ENCODE results near the gene SLC9A9. TPM values are rescaled to one million over a fixed set of nuclear protein-coding genes. Genes with fewer than 3 reads are reported as not detected.

The SLC9A9 gene
- total and polyA plus RNA-seq, 10 of the 15 experiments (the other 5 are each of a cell fraction or from before 2014, with no cell fraction given) = 3.5 to 14.2 (median 9.3) TPM

GRCh38 chr3:143387425-143387824 lies 460.8 kb downstream of the SLC9A9 start (continued):
- TF ChIP-seq NR2C1 (IDR thresholded peaks at IDR 0.05) (no peak), KDM1A (IDR thresholded peaks at IDR 0.05; ENCODE audit: borderline replicate concordance) (no peak), NRF1 (conservative IDR thresholded peaks at IDR 0.05; ENCODE audit: low read depth, low read length) (no peak)
- TF ChIP-seq, protein P1, sequence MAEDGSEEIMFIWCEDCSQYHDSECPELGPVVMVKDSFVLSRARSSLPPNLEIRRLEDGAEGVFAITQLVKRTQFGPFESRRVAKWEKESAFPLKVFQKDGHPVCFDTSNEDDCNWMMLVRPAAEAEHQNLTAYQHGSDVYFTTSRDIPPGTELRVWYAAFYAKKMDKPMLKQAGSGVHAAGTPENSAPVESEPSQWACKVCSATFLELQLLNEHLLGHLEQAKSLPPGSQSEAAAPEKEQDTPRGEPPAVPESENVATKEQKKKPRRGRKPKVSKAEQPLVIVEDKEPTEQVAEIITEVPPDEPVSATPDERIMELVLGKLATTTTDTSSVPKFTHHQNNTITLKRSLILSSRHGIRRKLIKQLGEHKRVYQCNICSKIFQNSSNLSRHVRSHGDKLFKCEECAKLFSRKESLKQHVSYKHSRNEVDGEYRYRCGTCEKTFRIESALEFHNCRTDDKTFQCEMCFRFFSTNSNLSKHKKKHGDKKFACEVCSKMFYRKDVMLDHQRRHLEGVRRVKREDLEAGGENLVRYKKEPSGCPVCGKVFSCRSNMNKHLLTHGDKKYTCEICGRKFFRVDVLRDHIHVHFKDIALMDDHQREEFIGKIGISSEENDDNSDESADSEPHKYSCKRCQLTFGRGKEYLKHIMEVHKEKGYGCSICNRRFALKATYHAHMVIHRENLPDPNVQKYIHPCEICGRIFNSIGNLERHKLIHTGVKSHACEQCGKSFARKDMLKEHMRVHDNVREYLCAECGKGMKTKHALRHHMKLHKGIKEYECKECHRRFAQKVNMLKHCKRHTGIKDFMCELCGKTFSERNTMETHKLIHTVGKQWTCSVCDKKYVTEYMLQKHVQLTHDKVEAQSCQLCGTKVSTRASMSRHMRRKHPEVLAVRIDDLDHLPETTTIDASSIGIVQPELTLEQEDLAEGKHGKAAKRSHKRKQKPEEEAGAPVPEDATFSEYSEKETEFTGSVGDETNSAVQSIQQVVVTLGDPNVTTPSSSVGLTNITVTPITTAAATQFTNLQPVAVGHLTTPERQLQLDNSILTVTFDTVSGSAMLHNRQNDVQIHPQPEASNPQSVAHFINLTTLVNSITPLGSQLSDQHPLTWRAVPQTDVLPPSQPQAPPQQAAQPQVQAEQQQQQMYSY (CRISPR knock-in tag; IDR thresholded peaks at IDR 0.05) = no peak
- TF ChIP-seq, protein P2, sequence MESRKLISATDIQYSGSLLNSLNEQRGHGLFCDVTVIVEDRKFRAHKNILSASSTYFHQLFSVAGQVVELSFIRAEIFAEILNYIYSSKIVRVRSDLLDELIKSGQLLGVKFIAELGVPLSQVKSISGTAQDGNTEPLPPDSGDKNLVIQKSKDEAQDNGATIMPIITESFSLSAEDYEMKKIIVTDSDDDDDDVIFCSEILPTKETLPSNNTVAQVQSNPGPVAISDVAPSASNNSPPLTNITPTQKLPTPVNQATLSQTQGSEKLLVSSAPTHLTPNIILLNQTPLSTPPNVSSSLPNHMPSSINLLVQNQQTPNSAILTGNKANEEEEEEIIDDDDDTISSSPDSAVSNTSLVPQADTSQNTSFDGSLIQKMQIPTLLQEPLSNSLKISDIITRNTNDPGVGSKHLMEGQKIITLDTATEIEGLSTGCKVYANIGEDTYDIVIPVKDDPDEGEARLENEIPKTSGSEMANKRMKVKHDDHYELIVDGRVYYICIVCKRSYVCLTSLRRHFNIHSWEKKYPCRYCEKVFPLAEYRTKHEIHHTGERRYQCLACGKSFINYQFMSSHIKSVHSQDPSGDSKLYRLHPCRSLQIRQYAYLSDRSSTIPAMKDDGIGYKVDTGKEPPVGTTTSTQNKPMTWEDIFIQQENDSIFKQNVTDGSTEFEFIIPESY (IDR thresholded peaks at IDR 0.05) = no peak

DNA sequence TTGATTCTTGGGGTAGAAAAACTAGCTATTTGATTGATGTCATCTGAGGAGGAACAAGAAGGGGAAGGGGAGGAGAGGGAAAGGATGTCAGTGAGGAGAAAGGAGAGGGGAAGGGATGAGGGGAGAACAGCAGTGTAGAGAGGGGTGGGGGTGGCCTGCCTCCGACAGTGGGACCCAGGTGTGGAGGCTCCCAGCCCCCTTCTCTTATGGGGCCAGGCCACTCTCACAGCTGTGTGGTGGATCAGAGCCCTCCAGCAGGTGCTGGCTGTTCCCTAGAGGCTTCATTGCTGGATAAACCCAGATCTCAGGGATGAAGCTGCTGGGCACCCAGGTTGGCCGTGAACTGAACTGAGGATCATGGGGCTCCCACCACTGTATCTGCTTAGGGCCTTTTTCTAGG lies 464.2 kb downstream of the SLC9A9 start:
- POLR2A ChIA-PET = no interaction called here
- WGBS (ENCODE audit: insufficient coverage, insufficient replicate concordance, low lambda C conversion rate, missing lambda C conversion rate) = 61% methylated on average over 2 of the region's 2 CpGs
- FAIRE-seq (no peak), ATAC-seq (no peak), DNase-seq (ENCODE audit: low read depth, low spot score) (no peak)
- in situ Hi-C loops (cut with MboI) = no loop called here
- TF ChIP-seq SP1 (IDR thresholded peaks at IDR 0.05; ENCODE audit: low read depth, low read length) = no peak
- Histone ChIP-seq H3K4me3 (no peak overlapping the region), H3K27ac (ENCODE audit: control insufficient read depth, insufficient read depth) (no peak overlapping the region), H3K4me1 (ENCODE audit: control insufficient read depth, insufficient read depth, low read length) (no peaks in the 10 kb centered on the region), H3K9me3 (replicated peaks; ENCODE audit: control insufficient read depth, insufficient read depth, low read length) (no peaks in the 10 kb centered on the region), H3K79me2 (ENCODE audit: control insufficient read depth, insufficient read depth, low read length) (no peaks in the 10 kb centered on the region), H2AFZ (ENCODE audit: control insufficient read depth, low read depth, low read length) (no peak overlapping the region), H3K36me3 (ENCODE audit: control insufficient read depth in 2 of 2, insufficient read depth in 2 of 2, low read length in 1 of 2) (no peaks in the 10 kb centered on the region; a peak in 1 of 4 replicates), H4K20me1 (ENCODE audit: control insufficient read depth, insufficient read depth) (no peaks in the 10 kb centered on the region), H3K9ac (ENCODE audit: control insufficient read depth, insufficient read depth, low read length) (no peak overlapping the region), H3K4me2 (ENCODE audit: control insufficient read depth, insufficient read depth) (no peak overlapping the region), H3K27me3 (replicated peaks in 1 of 2; ENCODE audit: control insufficient read depth in 2 of 2, insufficient read depth in 2 of 2, low read length in 1 of 2) (no peaks in the 10 kb centered on the region)
- SMC1A ChIA-PET (ENCODE audit: uncharacterized antibody, unreplicated experiment) = interaction anchor here (1.4 kb wide), 1 partner anchor 13 kb away, joined by 3 read pairs; no protein-coding TSS in a partner anchor
- intact Hi-C loops (cut with micrococcal nuclease; ENCODE audit: unreplicated experiment) = no loop called here
- no TSS peak for BruUV-seq (replicated peaks)
- RAD21 ChIA-PET (ENCODE audit: unreplicated experiment) = no interaction called here
- CTCF ChIA-PET = no interaction called here
